Liver (tissue), 3 donors: ENCODE measurements around the gene CEP85L.

Experiments used
- CTCF ChIP-seq: fragments of 150-350 bp; IDR thresholded peaks from 2 replicates; pipeline ENCODE4 v1.5.1; 2017; ENCODE audit warnings: improper control_type of control experiment, low read depth, low read length; ENCODE audit not compliant: missing input control
- EGR1 ChIP-seq, 2 donors: IDR thresholded peaks; 2 replicates each; pipeline ENCODE4 v1.6.1; 2016 to 2018; ENCODE audit warnings: antibody characterized with exemption in 2 of 2, low read depth in 2 of 2
- FOXA1 ChIP-seq: IDR thresholded peaks from 2 replicates; pipeline ENCODE4 v1.6.1; 2016; ENCODE audit warnings: antibody characterized with exemption
- GABPA ChIP-seq, 2 donors: IDR thresholded peaks in 1 of 2; conservative IDR thresholded peaks in 1 of 2; 2 replicates each; pipeline ENCODE4 v1.6.1; 2016; ENCODE audit warnings: antibody characterized with exemption in 2 of 2, mild to moderate bottlenecking in 1 of 2, moderate library complexity in 1 of 2
- HNF4G ChIP-seq: IDR thresholded peaks from 2 replicates; pipeline ENCODE4 v1.6.1; 2016; ENCODE audit warnings: antibody characterized with exemption
- MAX ChIP-seq: IDR thresholded peaks from 2 replicates; pipeline ENCODE4 v1.6.1; 2016; ENCODE audit warnings: antibody characterized with exemption
- RAD21 ChIP-seq, 2 donors: IDR thresholded peaks; 2 replicates each; pipeline ENCODE4 v1.6.1; 2016; ENCODE audit warnings: antibody characterized with exemption in 2 of 2, mild to moderate bottlenecking in 2 of 2
- REST ChIP-seq: IDR thresholded peaks from 2 replicates; pipeline ENCODE4 v1.6.1; 2016; ENCODE audit warnings: antibody characterized with exemption, mild to moderate bottlenecking
- RXRA ChIP-seq, 2 donors: IDR thresholded peaks; 2 replicates each; pipeline ENCODE4 v1.6.1; 2017 to 2018; ENCODE audit warnings: antibody characterized with exemption in 2 of 2, mild to moderate bottlenecking in 1 of 2
- SP1 ChIP-seq: IDR thresholded peaks from 2 replicates; pipeline ENCODE4 v1.6.1; 2018; ENCODE audit warnings: antibody characterized with exemption, mild to moderate bottlenecking
- TAF1 ChIP-seq: conservative IDR thresholded peaks from 2 replicates; pipeline ENCODE4 v1.6.1; 2016; ENCODE audit warnings: antibody characterized with exemption, mild to moderate bottlenecking
- YY1 ChIP-seq: IDR thresholded peaks from 2 replicates; pipeline ENCODE4 v1.6.1; 2016; ENCODE audit warnings: antibody characterized with exemption, mild to moderate bottlenecking
- ZBTB33 ChIP-seq: IDR thresholded peaks from 2 replicates; pipeline ENCODE4 v1.6.1; 2016; ENCODE audit warnings: antibody characterized with exemption
- TF ChIP-seq, protein P1 (sequence below): IDR thresholded peaks from 2 replicates; pipeline ENCODE4 v1.6.1; 2016; ENCODE audit warnings: antibody characterized with exemption
- donor health status: healthy.
- donor health status: healthy.

- TF ChIP-seq SP1: no peak
- no peak for TF ChIP-seq CTCF
- TF ChIP-seq GABPA (IDR thresholded peaks at IDR 0.05 in 1 of 2, conservative IDR thresholded peaks at IDR 0.05 in 1 of 2): no peak
- no peak for TF ChIP-seq TAF1
- no peak for TF ChIP-seq RXRA (IDR thresholded peaks at IDR 0.05)
- no peak for TF ChIP-seq MAX
- no peak for TF ChIP-seq YY1
- no peak for TF ChIP-seq REST
- no peak for TF ChIP-seq FOXA1
- no peak for TF ChIP-seq RAD21 (IDR thresholded peaks at IDR 0.05)
- TF ChIP-seq, protein P1, sequence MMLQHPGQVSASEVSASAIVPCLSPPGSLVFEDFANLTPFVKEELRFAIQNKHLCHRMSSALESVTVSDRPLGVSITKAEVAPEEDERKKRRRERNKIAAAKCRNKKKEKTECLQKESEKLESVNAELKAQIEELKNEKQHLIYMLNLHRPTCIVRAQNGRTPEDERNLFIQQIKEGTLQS: no peak
- no peak for TF ChIP-seq EGR1 (IDR thresholded peaks at IDR 0.05; ENCODE audit: low read depth in 2 of 2)
- TF ChIP-seq HNF4G: no peak
- TF ChIP-seq ZBTB33: no peak
These were observed 17.5 kb upstream of the CEP85L start for GRCh38 chr6:118668761-118669385.
